HCT116 (cell line): ENCODE measurements around the gene CFAP46.

Experiments used
- CTCF ChIP-seq, 3 experiments: fragments of 200-600 bp in 1 of 3; sonication (generic) in 1 of 3; IDR thresholded peaks in 2 of 3; conservative IDR thresholded peaks in 1 of 3; 2 replicates each; pipeline ENCODE4 v1.5.1; 2012 to 2017; ENCODE audit warnings: low read depth in 2 of 3, low read length in 2 of 3, antibody characterized with exemption in 1 of 3, borderline replicate concordance in 1 of 3, control low read depth in 1 of 3, mild to moderate bottlenecking in 1 of 3, mixed read lengths in 1 of 3, mixed run types in 1 of 3, moderate library complexity in 1 of 3; ENCODE audit not compliant: insufficient read depth in 1 of 3
- POLR2A ChIP-seq: IDR thresholded peaks from 2 replicates; pipeline ENCODE4 v1.7.0; 2011; ENCODE audit warnings: borderline replicate concordance; ENCODE audit not compliant: insufficient read depth, insufficient read length; ENCODE audit errors: extremely low read depth
- POLR2AphosphoS5 ChIP-seq: IDR thresholded peaks from 2 replicates; pipeline ENCODE4 v1.6.1; 2011; ENCODE audit warnings: mild to moderate bottlenecking, low read depth, low read length, moderate library complexity
- SRF ChIP-seq: IDR thresholded peaks from 2 replicates; pipeline ENCODE4 v1.6.1; 2012; ENCODE audit warnings: low read depth

- TF ChIP-seq CTCF (IDR thresholded peaks at IDR 0.05 in 2 of 3, conservative IDR thresholded peaks at IDR 0.05 in 1 of 3; ENCODE audit: borderline replicate concordance in 1 of 3, insufficient read depth in 1 of 3, low read depth in 2 of 3, low read length in 2 of 3) (no peak), SRF (no peak), POLR2A (no peak), POLR2AphosphoS5 (no peak)
Observed at GRCh38 chr10:132948351-132948750, 6.0 kb upstream of the CFAP46 start.
